T-helper 17 cell (primary cell): ENCODE results near the gene ITPRIPL2. TPM values are rescaled to one million over a fixed set of nuclear protein-coding genes. Genes with fewer than 3 reads are reported as not detected.

Experiments used
- ATAC-seq: fragments of 150-1000 bp; cut with Tn5 transposase; 2 replicates; pipeline ENCODE4 v1.10.0; 2021; ENCODE audit warnings: mild to moderate bottlenecking, moderate library complexity
- DNase-seq, 3 donors: peaks; one replicate each; pipeline versions ENCODE4 v3.0.0 to v3.0.0-alpha.2; 2020 to 2021
- H3K9me3 ChIP-seq: one replicate; pipeline ENCODE4 v1.7.0; 2013; ENCODE audit warnings: low read length, mild to moderate bottlenecking; ENCODE audit not compliant: control insufficient read depth, poor library complexity, severe bottlenecking
- H3K27ac Mint-ChIP-seq: one replicate; pipeline ENCODE4 v1.8.0; 2022; ENCODE audit warnings: mild to moderate bottlenecking, moderate library complexity, mixed read lengths
- H3K27me3 Mint-ChIP-seq: one replicate; pipeline ENCODE4 v1.8.0; 2022; ENCODE audit warnings: mixed read lengths
- H3K36me3 Mint-ChIP-seq: one replicate; pipeline ENCODE4 v1.8.0; 2022; ENCODE audit warnings: low read depth, mixed read lengths
- H3K4me1 Mint-ChIP-seq: one replicate; pipeline ENCODE4 v1.8.0; 2022; ENCODE audit warnings: mild to moderate bottlenecking, mixed read lengths
- H3K4me3 Mint-ChIP-seq: one replicate; pipeline ENCODE4 v1.8.0; 2022; ENCODE audit warnings: mild to moderate bottlenecking, moderate library complexity, mixed read lengths
- total RNA-seq, 4 donors: library from RNA in 2 of 4; stranded (reverse) in 2 of 4; gene quantifications; one replicate each; pipeline ENCODE4 v1.2.3 and lab custom pipeline; 2022 to 2026

ITPRIPL2 gene
- total RNA-seq, 2 donors from 2014 or later, result 0.85 to 2.0 TPM

DNA sequence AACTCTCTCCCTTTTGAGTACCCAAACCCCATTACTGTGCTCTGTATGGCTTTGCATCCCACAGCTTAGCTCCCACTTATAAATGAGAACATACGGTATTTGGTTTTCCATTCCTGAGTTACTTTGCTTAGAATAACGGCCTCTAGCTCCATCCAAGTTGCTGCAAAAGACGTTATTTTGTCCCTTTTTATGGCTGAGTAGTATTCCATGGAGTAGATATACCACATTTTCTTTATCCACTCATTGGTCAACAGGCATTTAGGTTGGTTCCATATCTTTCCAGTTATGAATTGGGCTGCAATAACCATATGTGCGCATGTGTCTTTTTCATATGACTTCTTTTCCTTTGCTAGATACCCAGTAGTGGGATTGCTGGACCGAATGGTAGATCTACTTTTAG, 34.4 kb downstream of the ITPRIPL2 start:
- Mint-ChIP-seq H3K4me3 (no peak overlapping the region), H3K27ac (no peak overlapping the region), H3K4me1 (peaks cover 3% of the 10 kb centered on the region), H3K27me3 (peaks cover 20% of the 10 kb centered on the region), H3K36me3 (no peaks in the 10 kb centered on the region)
- ATAC-seq, result no peak
- no peak for DNase-seq
- no peaks in the 10 kb centered on the region for H3K9me3 ChIP-seq

DNA sequence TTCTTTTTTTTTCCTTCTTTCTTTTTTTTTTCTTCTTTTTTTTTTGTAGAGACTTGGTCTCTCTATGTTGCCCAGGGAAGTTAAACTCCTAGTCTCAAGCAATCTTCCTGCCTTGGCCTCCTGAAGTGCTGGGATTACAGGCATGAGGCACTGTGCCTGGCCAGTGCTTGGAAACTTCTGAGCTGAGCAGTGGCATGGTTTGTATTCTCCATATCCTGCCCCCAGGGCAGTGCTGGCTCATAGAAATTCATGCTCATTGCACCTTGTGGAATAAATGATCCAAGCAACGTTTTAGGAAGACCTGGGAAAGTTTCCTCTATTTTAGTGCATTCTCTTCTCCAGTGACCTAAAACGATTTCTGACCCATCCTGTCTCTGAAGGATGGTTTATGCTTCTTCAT, 37.5 kb downstream of the ITPRIPL2 start:
- no peaks in the 10 kb centered on the region for H3K9me3 ChIP-seq
- no peak overlapping the region for H3K27ac Mint-ChIP-seq
- DNase-seq (no peak), ATAC-seq (no peak)
- H3K36me3 Mint-ChIP-seq, result no peaks in the 10 kb centered on the region
- no peak overlapping the region for H3K4me3 Mint-ChIP-seq
- no peaks in the 10 kb centered on the region for H3K4me1 Mint-ChIP-seq
- H3K27me3 Mint-ChIP-seq, result peaks cover 20% of the 10 kb centered on the region

DNA sequence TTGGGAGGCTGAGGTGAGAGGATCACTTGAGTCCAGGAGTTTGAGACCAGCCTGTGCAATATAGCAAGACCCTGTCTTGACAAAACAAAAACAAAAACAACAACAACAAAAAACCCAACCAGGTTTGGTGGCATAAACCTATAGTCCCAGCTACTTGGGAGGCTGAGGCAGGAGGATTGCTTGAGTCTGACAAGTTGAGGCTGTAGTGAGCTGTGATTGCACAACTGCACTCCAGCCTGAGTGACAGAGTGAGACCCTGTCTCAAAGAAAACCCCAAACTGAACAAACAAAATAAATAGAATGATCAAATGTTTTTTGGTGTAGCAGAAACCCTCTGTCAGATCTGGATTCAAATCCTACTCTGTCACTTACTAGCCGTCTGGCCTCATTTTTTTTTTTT, 38.3 kb downstream of the ITPRIPL2 start:
- H3K9me3 ChIP-seq, result no peaks in the 10 kb centered on the region
- no peaks in the 10 kb centered on the region for H3K36me3 Mint-ChIP-seq
- H3K27ac Mint-ChIP-seq, result no peak overlapping the region
- no peaks in the 10 kb centered on the region for H3K4me1 Mint-ChIP-seq
- no peak for DNase-seq
- no peak overlapping the region for H3K4me3 Mint-ChIP-seq
- H3K27me3 Mint-ChIP-seq, result peaks cover 15% of the 10 kb centered on the region
- no peak for ATAC-seq

DNA sequence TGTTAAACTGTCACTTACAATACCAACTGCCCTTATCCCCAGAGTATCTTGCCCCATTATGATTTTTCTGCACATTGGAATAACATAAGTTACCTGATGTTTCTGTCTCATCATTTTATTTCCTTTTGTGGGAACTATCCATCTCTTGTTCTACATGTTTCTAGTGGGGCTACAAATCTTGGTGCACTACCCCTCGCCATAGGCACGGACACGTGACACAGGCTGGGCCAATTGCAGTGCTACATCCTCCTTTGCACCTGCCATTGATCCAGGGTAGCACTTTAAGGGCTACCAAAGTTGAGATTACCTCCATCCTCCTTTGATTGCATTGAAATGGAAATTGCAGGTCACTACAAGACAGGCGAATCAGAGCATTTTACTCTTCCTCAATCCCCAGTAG, 40.1 kb downstream of the ITPRIPL2 start:
- no peaks in the 10 kb centered on the region for H3K4me1 Mint-ChIP-seq
- no peak overlapping the region for H3K27ac Mint-ChIP-seq
- H3K27me3 Mint-ChIP-seq, result peaks cover 7% of the 10 kb centered on the region
- no peaks in the 10 kb centered on the region for H3K36me3 Mint-ChIP-seq
- ATAC-seq (no peak), DNase-seq (no peak)
- no peaks in the 10 kb centered on the region for H3K9me3 ChIP-seq
- no peak overlapping the region for H3K4me3 Mint-ChIP-seq

DNA sequence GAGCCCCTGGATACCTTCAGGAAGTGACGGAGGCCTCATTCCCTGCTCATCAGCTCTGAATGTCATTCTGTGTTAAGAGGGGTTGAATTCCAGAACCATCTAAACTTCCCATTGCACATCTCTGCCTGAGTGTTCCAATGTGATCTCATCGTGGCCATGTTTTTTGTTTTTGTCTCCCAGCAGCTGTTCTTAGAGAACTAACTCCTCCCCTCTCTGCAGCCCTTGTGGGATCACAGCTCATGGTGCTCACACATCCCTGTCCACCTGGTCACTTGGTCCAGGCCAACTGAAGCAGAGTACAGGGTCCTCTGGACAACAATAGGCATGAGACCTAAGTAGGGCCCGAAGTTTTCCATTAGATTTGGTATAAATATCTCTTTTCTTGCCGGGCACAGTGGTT, 48.3 kb downstream of the ITPRIPL2 start:
- Mint-ChIP-seq H3K4me3 (no peak overlapping the region), H3K4me1 (no peaks in the 10 kb centered on the region), H3K36me3 (no peaks in the 10 kb centered on the region), H3K27me3 (peaks cover 6% of the 10 kb centered on the region), H3K27ac (no peak overlapping the region)
- DNase-seq (no peak), ATAC-seq (no peak)
- no peaks in the 10 kb centered on the region for H3K9me3 ChIP-seq

DNA sequence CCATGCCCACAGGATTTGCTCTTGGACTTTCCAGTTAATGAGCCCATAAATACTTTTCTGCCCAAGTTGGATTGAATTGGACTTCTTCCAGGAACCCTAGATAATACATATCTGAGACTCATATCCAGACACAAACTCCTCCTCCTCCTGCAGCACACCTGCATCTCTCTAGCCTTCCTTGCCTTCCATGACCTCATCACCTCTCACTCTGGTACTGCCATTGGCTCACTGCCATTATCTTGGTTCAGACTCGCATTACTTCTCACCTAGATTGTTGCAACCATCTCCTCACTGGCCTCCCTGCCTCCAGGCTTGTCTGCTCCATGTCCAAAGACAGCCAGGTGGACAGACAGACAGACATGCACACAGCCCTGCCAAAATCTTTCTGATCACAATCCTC, 49.5 kb downstream of the ITPRIPL2 start:
- Mint-ChIP-seq H3K4me3 (no peak overlapping the region), H3K27ac (no peak overlapping the region), H3K36me3 (no peaks in the 10 kb centered on the region), H3K27me3 (peaks cover 6% of the 10 kb centered on the region), H3K4me1 (no peaks in the 10 kb centered on the region)
- DNase-seq, result no peak
- H3K9me3 ChIP-seq, result no peaks in the 10 kb centered on the region
- no peak for ATAC-seq

DNA sequence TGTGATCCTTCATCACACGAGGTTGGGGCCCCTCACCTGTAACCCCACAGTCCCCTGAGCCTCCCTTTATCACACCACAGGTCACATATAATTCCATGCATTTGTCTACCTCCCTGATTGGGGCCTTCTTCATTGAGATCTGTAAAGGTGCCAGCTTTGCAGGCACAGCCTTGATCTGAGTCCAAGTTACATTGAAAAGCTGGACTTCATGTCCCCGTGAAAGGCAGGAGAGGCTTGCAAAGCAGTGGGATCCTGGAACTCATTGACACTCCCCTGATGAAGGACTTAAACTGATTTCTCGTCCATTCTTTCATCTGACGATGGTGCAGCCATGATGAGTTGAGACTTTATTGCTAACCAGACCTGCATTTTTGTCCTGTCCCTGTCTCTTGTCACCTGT, 50.5 kb downstream of the ITPRIPL2 start:
- Mint-ChIP-seq H3K27ac (no peak overlapping the region), H3K27me3 (peaks cover 7% of the 10 kb centered on the region), H3K36me3 (no peaks in the 10 kb centered on the region), H3K4me1 (no peaks in the 10 kb centered on the region), H3K4me3 (no peak overlapping the region)
- ATAC-seq (no peak), DNase-seq (no peak)
- H3K9me3 ChIP-seq, result no peaks in the 10 kb centered on the region

DNA sequence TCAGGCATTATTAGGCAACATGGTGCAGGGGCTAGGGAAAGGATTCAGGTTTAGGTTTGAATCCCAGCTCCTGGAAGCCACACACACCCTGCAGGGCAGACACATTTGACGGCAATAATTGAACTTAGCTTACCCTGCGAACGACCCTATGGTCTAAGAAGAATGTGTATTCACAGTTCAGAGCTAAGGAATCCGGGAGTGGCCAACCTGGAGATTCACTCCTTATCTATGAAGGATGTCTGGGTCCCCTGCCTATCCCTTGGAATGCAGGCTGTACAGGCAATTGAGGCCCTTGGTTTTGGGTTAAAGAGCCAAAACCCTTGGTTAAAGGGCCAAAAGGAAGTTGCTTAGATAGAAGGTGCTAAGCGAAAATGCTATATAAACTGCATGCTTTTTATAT, 51.3 kb downstream of the ITPRIPL2 start:
- ATAC-seq, result no peak
- no peaks in the 10 kb centered on the region for H3K9me3 ChIP-seq
- H3K36me3 Mint-ChIP-seq, result no peaks in the 10 kb centered on the region
- DNase-seq, result no peak
- H3K27me3 Mint-ChIP-seq, result peaks cover 13% of the 10 kb centered on the region
- H3K4me3 Mint-ChIP-seq, result no peak overlapping the region
- peaks cover 2% of the 10 kb centered on the region for H3K4me1 Mint-ChIP-seq
- no peak overlapping the region for H3K27ac Mint-ChIP-seq

DNA sequence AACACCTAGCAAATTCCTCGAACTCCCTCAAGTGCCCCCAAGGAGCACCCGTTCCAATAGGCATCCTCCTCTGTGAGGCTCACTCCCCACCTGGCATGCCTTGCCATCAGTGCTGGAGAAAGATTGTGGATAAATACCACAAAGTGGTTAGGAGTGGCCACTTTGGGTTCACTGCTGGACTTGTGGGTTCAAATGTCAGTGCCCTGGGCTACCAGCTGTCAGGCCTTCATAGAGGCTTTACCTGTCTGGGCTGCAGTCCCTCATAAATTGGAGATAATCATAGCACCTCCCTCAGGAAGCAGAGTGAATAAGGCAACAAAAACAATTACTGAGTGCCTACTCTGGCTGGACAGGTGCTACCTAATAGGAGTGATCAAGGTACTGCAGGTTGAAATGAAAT, 52.7 kb downstream of the ITPRIPL2 start:
- peaks cover 2% of the 10 kb centered on the region for H3K4me1 Mint-ChIP-seq
- H3K36me3 Mint-ChIP-seq, result no peaks in the 10 kb centered on the region
- ATAC-seq (no peak), DNase-seq (no peak)
- H3K27me3 Mint-ChIP-seq, result peaks cover 20% of the 10 kb centered on the region
- H3K27ac Mint-ChIP-seq, result no peak overlapping the region
- no peaks in the 10 kb centered on the region for H3K9me3 ChIP-seq
- no peak overlapping the region for H3K4me3 Mint-ChIP-seq

DNA sequence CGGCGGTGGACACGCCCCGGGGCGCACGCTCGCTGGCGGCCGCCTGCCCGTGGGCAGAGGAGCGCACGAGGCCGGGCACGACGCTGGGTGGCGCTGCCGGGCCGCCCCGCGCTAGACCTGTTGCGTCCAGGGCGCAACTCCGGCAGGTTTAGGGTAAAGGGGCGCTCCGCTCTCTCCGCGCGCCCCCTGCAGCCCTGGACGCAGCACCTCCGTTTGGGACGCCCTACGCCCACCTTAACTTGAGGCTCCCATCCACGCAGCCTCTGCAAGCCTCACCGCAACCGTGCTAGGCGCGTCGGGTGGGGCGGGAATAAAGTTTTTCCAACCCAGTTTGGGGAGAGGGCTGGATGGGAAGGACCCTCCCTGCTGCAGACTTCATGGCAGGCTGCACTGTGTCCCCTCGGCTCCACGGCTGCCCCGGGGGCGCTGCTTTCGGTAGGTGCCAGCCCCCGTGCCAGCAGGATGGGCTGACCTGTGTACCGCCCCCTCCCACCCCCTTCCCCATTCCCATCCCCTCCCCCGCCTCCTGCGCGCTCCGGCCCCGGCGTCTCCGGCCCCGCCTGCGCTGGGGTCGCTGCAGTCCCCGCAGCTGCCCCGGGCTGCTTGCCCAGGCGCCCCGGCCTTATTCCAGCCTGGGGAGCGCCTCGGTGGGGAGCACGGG, 54.1 kb downstream of the ITPRIPL2 start, which contains the start of gene SYT17:
SYT17 (plus strand) TSS at position 531 of the 661 bp plus-strand sequence. CDS start 407 bp downstream, outside the sequence.
- H3K4me1 Mint-ChIP-seq, result peaks cover 2% of the 10 kb centered on the region
- no peaks in the 10 kb centered on the region for H3K36me3 Mint-ChIP-seq
- no peaks in the 10 kb centered on the region for H3K9me3 ChIP-seq
- no peak within 1 kb of the TSS for H3K4me3 Mint-ChIP-seq
- peak; percentile 65 for ATAC-seq
- H3K27me3 Mint-ChIP-seq, result peaks cover 25% of the 10 kb centered on the region
- H3K27ac Mint-ChIP-seq, result no peak within 1 kb of the TSS
- peak in 1 of 3 donors; percentile 8 for DNase-seq

DNA sequence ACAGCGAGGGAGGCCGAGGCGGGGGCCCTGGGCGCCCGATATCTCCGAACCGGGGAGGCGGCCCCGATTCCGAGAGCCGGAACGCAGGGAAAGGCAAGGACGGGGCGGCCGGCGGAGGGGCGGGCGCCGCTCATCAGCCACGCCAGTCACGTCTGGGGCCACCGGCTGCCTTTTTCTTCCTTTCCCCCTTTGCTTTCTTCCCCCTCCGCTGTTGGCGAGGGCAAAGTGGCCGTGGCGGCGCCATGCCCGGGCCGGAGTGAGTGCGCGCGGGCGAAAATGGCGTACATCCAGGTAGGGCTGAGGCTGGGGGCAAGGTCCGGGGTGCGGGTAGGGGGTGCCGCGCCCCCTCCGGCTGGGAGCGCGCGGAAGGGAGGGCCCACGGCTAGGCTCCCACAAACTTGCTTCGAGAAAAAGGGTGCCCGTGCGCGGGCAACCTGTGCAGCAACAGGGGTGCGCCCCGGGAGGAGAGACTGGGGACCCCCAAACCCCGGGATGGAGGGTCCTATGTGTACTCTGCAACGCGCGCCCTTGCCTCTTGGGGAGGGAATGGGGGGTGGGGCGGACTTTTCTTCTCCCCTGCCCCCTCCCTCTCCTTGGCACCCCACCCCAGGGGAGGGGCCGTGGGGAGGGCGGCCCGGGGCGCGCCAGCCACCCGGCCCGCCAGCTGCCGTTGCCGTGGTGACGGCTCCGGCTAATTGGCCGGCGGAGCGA, 54.8 kb downstream of the ITPRIPL2 start:
- H3K4me1 Mint-ChIP-seq, result peaks cover 2% of the 10 kb centered on the region
- ATAC-seq (no peak), DNase-seq (no peak)
- no peaks in the 10 kb centered on the region for H3K36me3 Mint-ChIP-seq
- no peak overlapping the region for H3K27ac Mint-ChIP-seq
- H3K4me3 Mint-ChIP-seq, result no peak overlapping the region
- peaks cover 29% of the 10 kb centered on the region for H3K27me3 Mint-ChIP-seq
- H3K9me3 ChIP-seq, result no peaks in the 10 kb centered on the region

DNA sequence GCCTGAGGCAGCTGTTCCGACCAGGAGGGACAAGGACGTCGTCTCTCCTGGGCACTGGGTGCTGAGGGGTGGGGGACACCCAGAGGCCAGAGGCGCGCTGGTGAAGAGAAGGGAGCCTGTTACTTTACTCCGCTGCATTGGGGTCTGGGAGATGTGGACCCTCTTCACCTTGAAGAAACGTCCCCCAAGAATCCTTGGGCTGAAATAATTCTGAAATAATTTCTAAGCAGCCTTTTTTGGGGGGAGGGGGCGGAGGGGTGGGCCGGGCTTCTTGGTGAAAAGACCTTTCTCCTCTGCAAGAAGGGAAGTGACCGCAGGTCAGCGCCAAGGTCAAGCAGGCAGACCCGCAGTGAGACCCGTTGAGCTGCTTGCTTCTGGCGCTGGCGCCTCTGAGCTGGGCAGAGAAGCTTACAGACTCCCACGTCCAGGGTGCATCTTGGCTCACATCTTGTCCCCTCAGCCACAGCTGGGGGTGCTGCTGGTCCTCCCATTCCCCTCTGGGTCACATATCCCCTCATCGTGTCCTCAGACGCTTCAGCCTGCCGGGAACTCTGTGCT, 55.4 kb downstream of the ITPRIPL2 start:
- H3K4me1 Mint-ChIP-seq, result peaks cover 2% of the 10 kb centered on the region

DNA sequence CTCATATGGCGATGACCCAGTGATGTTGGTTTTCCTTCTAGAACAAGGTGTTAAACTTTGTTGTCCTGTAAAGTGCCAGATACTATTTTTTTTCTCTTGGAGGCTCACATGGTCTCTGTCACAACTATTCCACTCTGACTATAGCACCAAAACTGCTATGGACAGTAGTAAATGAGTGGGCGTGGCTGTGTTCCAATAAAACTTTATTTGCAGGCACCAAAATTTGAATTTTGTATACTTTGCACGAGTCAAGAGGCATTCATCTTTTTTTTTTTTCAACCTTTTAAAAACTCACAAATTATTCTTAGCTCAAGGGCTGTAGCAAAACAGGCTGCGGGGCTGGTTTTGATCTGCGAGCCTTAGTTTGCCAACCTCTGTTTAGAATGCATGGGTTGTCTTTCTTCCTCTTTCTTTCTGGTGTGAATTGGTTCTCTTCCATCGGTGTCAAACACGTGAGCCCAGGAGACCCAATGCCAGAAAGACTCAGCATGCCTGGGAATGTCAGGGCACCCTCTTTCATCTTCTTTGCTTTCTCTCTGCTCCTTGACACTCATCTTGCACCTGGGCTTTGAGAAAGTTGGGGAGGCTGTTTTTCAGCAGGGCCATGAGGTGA, 56.4 kb downstream of the ITPRIPL2 start:
- no peaks in the 10 kb centered on the region for H3K9me3 ChIP-seq
- ATAC-seq (no peak), DNase-seq (no peak)
- H3K27ac Mint-ChIP-seq, result no peak overlapping the region
- H3K4me1 Mint-ChIP-seq, result peaks cover 2% of the 10 kb centered on the region
- peaks cover 37% of the 10 kb centered on the region for H3K27me3 Mint-ChIP-seq
- no peaks in the 10 kb centered on the region for H3K36me3 Mint-ChIP-seq
- H3K4me3 Mint-ChIP-seq, result no peak overlapping the region

More for the DNA sequence above, 55.4 kb downstream of the ITPRIPL2 start:
- ATAC-seq, result no peak
- Mint-ChIP-seq H3K27me3 (peaks cover 35% of the 10 kb centered on the region), H3K4me3 (peak overlapping the region; percentile 63), H3K36me3 (no peaks in the 10 kb centered on the region), H3K27ac (no peak overlapping the region)
- H3K9me3 ChIP-seq, result no peaks in the 10 kb centered on the region
- no peak for DNase-seq
